H9 (cell line): ENCODE measurements around the gene SLC45A1. TPM values are rescaled to one million over a fixed set of nuclear protein-coding genes. Genes with fewer than 3 reads are reported as not detected.

Source experiments
- DNase-seq: peaks from one replicate; pipeline ENCODE4 v3.0.0-alpha.2; 2017
- H2AFZ ChIP-seq: one replicate; pipeline ENCODE4 v1.6.1; 2013; ENCODE audit warnings: mild to moderate bottlenecking, low read length, control low read depth, moderate library complexity
- H2AK5ac ChIP-seq: 2 replicates; pipeline ENCODE4 v1.6.1; 2013; ENCODE audit warnings: low read length, control low read depth, mixed read lengths; ENCODE audit not compliant: insufficient read length
- H2BK120ac ChIP-seq: one replicate; pipeline ENCODE4 v1.6.1; 2013; ENCODE audit warnings: low read depth, mild to moderate bottlenecking, low read length, control low read depth, inconsistent platforms; ENCODE audit not compliant: poor library complexity, severe bottlenecking
- H2BK12ac ChIP-seq: 2 replicates; pipeline ENCODE4 v1.6.1; 2013; ENCODE audit warnings: low read length, control low read depth, mixed read lengths, low read depth; ENCODE audit not compliant: insufficient read length
- H2BK15ac ChIP-seq: 2 replicates; pipeline ENCODE4 v1.6.1; 2013; ENCODE audit warnings: low read depth, low read length, control low read depth
- H2BK20ac ChIP-seq: one replicate; pipeline ENCODE4 v1.6.1; 2013; ENCODE audit warnings: low read depth, mild to moderate bottlenecking, low read length, control low read depth, inconsistent platforms; ENCODE audit not compliant: poor library complexity, severe bottlenecking
- H2BK5ac ChIP-seq: 2 replicates; pipeline ENCODE4 v1.6.1; 2013; ENCODE audit warnings: low read length, control low read depth, mixed read lengths; ENCODE audit not compliant: insufficient read length
- H3K14ac ChIP-seq: 2 replicates; pipeline ENCODE4 v1.6.1; 2013; ENCODE audit warnings: low read length, control low read depth; ENCODE audit not compliant: insufficient read depth
- H3K18ac ChIP-seq: 2 replicates; pipeline ENCODE4 v1.6.1; 2013; ENCODE audit warnings: low read depth, mild to moderate bottlenecking, mixed read lengths, low read length, control low read depth; ENCODE audit not compliant: insufficient read length
- H3K23ac ChIP-seq: 2 replicates; pipeline ENCODE4 v1.6.1; 2013; ENCODE audit warnings: low read length, control low read depth, mixed read lengths, low read depth; ENCODE audit not compliant: insufficient read length
- H3K23me2 ChIP-seq: 2 replicates; pipeline ENCODE4 v1.6.1; 2013; ENCODE audit warnings: low read depth, mild to moderate bottlenecking, mixed read lengths, low read length, control low read depth; ENCODE audit not compliant: insufficient read length, poor library complexity, severe bottlenecking
- H3K27ac ChIP-seq: 2 replicates; pipeline ENCODE4 v1.5.1; 2013; ENCODE audit warnings: low read length, control low read depth, mixed read lengths, low read depth; ENCODE audit not compliant: insufficient read length
- H3K27me3 ChIP-seq: 2 replicates; pipeline ENCODE4 v1.6.1; 2013; ENCODE audit warnings: low read length, control low read depth, inconsistent platforms; ENCODE audit not compliant: insufficient read depth
- H3K4ac ChIP-seq: 2 replicates; pipeline ENCODE4 v1.6.1; 2013; ENCODE audit warnings: low read depth, mild to moderate bottlenecking, control low read depth, inconsistent platforms, low read length, moderate library complexity
- H3K4me1 ChIP-seq: 2 replicates; pipeline ENCODE4 v1.6.1; 2013; ENCODE audit warnings: low read length, control low read depth, inconsistent platforms; ENCODE audit not compliant: insufficient read depth
- H3K4me2 ChIP-seq: 2 replicates; pipeline ENCODE4 v1.6.1; 2013; ENCODE audit warnings: low read length, control low read depth, mixed read lengths; ENCODE audit not compliant: insufficient read length, insufficient read depth
- H3K56ac ChIP-seq: 2 replicates; pipeline ENCODE4 v1.6.1; 2013; ENCODE audit warnings: low read depth, mild to moderate bottlenecking, mixed read lengths, low read length, control low read depth; ENCODE audit not compliant: insufficient read length
- H3K79me1 ChIP-seq: 2 replicates; pipeline ENCODE4 v1.6.1; 2013; ENCODE audit warnings: low read depth, mild to moderate bottlenecking, moderate library complexity, low read length, control low read depth, inconsistent platforms; ENCODE audit not compliant: insufficient read depth, poor library complexity, severe bottlenecking
- H3K79me2 ChIP-seq: 2 replicates; pipeline ENCODE4 v1.6.1; 2013; ENCODE audit warnings: low read length, control low read depth, inconsistent platforms; ENCODE audit not compliant: insufficient read depth
- H3K9ac ChIP-seq: 2 replicates; pipeline ENCODE4 v1.6.1; 2013; ENCODE audit warnings: low read length, control low read depth, mixed read lengths; ENCODE audit not compliant: insufficient read length; ENCODE audit errors: extremely low read depth
- H3K9me3 ChIP-seq: one replicate; pipeline ENCODE4 v1.6.1; 2013; ENCODE audit warnings: low read depth, low read length, inconsistent platforms; ENCODE audit not compliant: control insufficient read depth
- H3T11ph ChIP-seq: one replicate; pipeline ENCODE4 v1.6.1; 2013; ENCODE audit warnings: mild to moderate bottlenecking, low read length, control low read depth, inconsistent platforms
- H4K20me1 ChIP-seq: one replicate; pipeline ENCODE4 v1.6.1; 2013; ENCODE audit not compliant: control insufficient read depth, insufficient read length, insufficient read depth
- H4K5ac ChIP-seq: 2 replicates; pipeline ENCODE4 v1.6.1; 2013; ENCODE audit warnings: low read depth, mild to moderate bottlenecking, mixed read lengths, low read length, control low read depth; ENCODE audit not compliant: insufficient read length
- H4K8ac ChIP-seq: replicated peaks from 2 replicates; pipeline ENCODE4 v1.6.1; 2013; ENCODE audit warnings: low read length, control low read depth, mixed read lengths, low read depth; ENCODE audit not compliant: insufficient read length
- H4K91ac ChIP-seq: 2 replicates; pipeline ENCODE4 v1.6.1; 2013; ENCODE audit warnings: low read depth, mild to moderate bottlenecking, moderate library complexity, mixed read lengths, low read length, control low read depth; ENCODE audit not compliant: insufficient read length
- H3K27ac Mint-ChIP-seq, 3 experiments: 2 replicates in 2 of 3; 3 replicates in 1 of 3; pipeline ENCODE4 v1.8.0; 2020 to 2021; ENCODE audit warnings: mixed read lengths in 3 of 3, mild to moderate bottlenecking in 1 of 3, moderate library complexity in 1 of 3
- H3K27me3 Mint-ChIP-seq: 2 replicates; pipeline ENCODE4 v1.8.0; 2021; ENCODE audit warnings: low read depth, mild to moderate bottlenecking, moderate library complexity, mixed read lengths
- H3K36me3 Mint-ChIP-seq, 3 experiments: 2 replicates in 2 of 3; 3 replicates in 1 of 3; pipeline ENCODE4 v1.8.0; 2020 to 2021; ENCODE audit warnings: low read depth in 3 of 3, mixed read lengths in 3 of 3; ENCODE audit not compliant: insufficient read depth in 1 of 3
- H3K4me1 Mint-ChIP-seq, 2 experiments: 2 replicates each; pipeline ENCODE4 v1.8.0; 2020; ENCODE audit warnings: mixed read lengths in 2 of 2
- H3K4me3 Mint-ChIP-seq, 2 experiments: 2 replicates in 1 of 2; 3 replicates in 1 of 2; pipeline ENCODE4 v1.8.0; 2020 to 2021; ENCODE audit warnings: mild to moderate bottlenecking in 2 of 2, mixed read lengths in 2 of 2, moderate library complexity in 1 of 2
- H3K9me3 Mint-ChIP-seq, 2 experiments: 2 replicates in 1 of 2; 3 replicates in 1 of 2; pipeline ENCODE4 v1.8.0; 2020; ENCODE audit warnings: mild to moderate bottlenecking in 2 of 2, mixed read lengths in 2 of 2, moderate library complexity in 1 of 2
- WGBS: extraction: QIAGEN DNeasy Blood & Tissue Kit; methylation state at CpG from one replicate; pipeline ENCODE4 v1.1.7; 2013; ENCODE audit warnings: missing lambda C conversion rate, low lambda C conversion rate, mixed read lengths; ENCODE audit not compliant: insufficient read length; ENCODE audit errors: extremely low coverage; 5-methylcytosine and 5-hydroxymethylcytosine counted together
- total RNA-seq: library from RNA; stranded (reverse); gene quantifications from 2 replicates; pipeline ENCODE4 v1.2.1, GENCODE V29; 2021
- TF ChIP-seq, protein P1 (sequence below): fragments of 200-600 bp; sonication (generic); conservative IDR thresholded peaks from 3 replicates; pipeline ENCODE4 v1.8.0; 2021; ENCODE audit warnings: antibody characterized with exemption, mild to moderate bottlenecking

SLC45A1 gene
- total RNA-seq, 1 experiment from 2014 or later = 0.63 TPM

DNA sequence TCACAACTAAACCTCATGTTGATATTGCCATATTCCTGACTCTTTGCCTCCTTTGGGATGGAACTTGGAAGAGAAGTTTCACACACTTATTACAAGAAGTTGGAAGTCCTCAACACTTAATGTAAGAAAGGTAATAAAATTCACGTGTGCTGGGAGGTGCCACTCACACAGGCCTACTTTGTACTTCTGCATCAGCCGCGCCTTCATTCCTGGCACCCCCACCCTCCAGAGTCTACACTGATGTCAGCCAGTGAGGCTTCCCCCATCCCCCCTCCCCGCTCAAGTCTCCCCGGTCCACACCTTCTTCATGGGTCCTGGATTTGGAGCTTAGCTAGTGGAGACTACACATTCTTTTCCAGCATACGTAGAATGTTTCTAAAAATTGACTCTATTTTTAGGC is 24.8 kb upstream of the SLC45A1 start:
- H4K20me1 ChIP-seq = no peaks in the 10 kb centered on the region
- no peaks in the 10 kb centered on the region for H3K9me3 ChIP-seq
- no peak overlapping the region for H2BK20ac ChIP-seq
- Mint-ChIP-seq H3K4me1 (no peaks in the 10 kb centered on the region), H3K36me3 (no peaks in the 10 kb centered on the region), H3K27ac (no peak overlapping the region), H3K9me3 (no peaks in the 10 kb centered on the region), H3K4me3 (no peak overlapping the region), H3K27me3 (no peaks in the 10 kb centered on the region)
- no peak overlapping the region for H2BK120ac ChIP-seq
- H3K23me2 ChIP-seq = no peaks in the 10 kb centered on the region
- DNase-seq = no peak
- TF ChIP-seq, protein P1, sequence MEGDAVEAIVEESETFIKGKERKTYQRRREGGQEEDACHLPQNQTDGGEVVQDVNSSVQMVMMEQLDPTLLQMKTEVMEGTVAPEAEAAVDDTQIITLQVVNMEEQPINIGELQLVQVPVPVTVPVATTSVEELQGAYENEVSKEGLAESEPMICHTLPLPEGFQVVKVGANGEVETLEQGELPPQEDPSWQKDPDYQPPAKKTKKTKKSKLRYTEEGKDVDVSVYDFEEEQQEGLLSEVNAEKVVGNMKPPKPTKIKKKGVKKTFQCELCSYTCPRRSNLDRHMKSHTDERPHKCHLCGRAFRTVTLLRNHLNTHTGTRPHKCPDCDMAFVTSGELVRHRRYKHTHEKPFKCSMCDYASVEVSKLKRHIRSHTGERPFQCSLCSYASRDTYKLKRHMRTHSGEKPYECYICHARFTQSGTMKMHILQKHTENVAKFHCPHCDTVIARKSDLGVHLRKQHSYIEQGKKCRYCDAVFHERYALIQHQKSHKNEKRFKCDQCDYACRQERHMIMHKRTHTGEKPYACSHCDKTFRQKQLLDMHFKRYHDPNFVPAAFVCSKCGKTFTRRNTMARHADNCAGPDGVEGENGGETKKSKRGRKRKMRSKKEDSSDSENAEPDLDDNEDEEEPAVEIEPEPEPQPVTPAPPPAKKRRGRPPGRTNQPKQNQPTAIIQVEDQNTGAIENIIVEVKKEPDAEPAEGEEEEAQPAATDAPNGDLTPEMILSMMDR = no peak
- no peak overlapping the region for H3K23ac ChIP-seq
- no peak overlapping the region for H3K9ac ChIP-seq
- no peak overlapping the region for H4K8ac ChIP-seq
- H2AFZ ChIP-seq = no peak overlapping the region
- H3K18ac ChIP-seq = no peak overlapping the region
- H4K91ac ChIP-seq = no peak overlapping the region
- H3T11ph ChIP-seq = no peak overlapping the region
- no peaks in the 10 kb centered on the region for H3K27me3 ChIP-seq
- H4K5ac ChIP-seq = no peak overlapping the region
- H2BK5ac ChIP-seq = no peak overlapping the region
- H3K4ac ChIP-seq = no peak overlapping the region
- H3K27ac ChIP-seq = no peak overlapping the region
- H3K79me1 ChIP-seq = no peaks in the 10 kb centered on the region
- H3K4me2 ChIP-seq = no peak overlapping the region
- no peak overlapping the region for H3K56ac ChIP-seq
- no peaks in the 10 kb centered on the region for H3K79me2 ChIP-seq
- no peak overlapping the region for H2BK12ac ChIP-seq
- no peak overlapping the region for H2BK15ac ChIP-seq
- WGBS = no CpG with 5 or more reads among the region's 6 CpGs
- no peak overlapping the region for H2AK5ac ChIP-seq
- no peak overlapping the region for H3K14ac ChIP-seq
- no peaks in the 10 kb centered on the region for H3K4me1 ChIP-seq
